Tibial artery (tissue), 4 donors: ENCODE results near the gene PAXX.
A peak's percentile ranks its signal among the peaks of the same experiment; 100 is the strongest.
"Not testable (repeated sequence)": the region's sequence is repeated elsewhere in the genome, so short reads cannot be mapped to it uniquely, and the experiment has no call there.

Experiments
- DNase-seq, 2 donors: peaks; one replicate each; pipeline ENCODE4 v3.0.0-alpha.2; 2019
- H3K27ac ChIP-seq, 2 donors: fragments of 200-600 bp; sonication (generic) in 1 of 2; 1 replicate in 1 of 2; 2 replicates in 1 of 2; pipeline ENCODE4 v1.5.1; 2018 to 2019; ENCODE audit warnings: mild to moderate bottlenecking in 1 of 2
- H3K27me3 ChIP-seq, 2 donors: fragments of 200-600 bp; sonication (generic) in 1 of 2; one replicate each; pipeline versions ENCODE4 v1.5.1 to v1.6.0; 2016 to 2019
- H3K36me3 ChIP-seq, 3 donors: fragments of 200-600 bp; sonication (generic) in 2 of 3; one replicate each; pipeline ENCODE4 v1.5.1; 2016 to 2019; ENCODE audit warnings: mild to moderate bottlenecking in 2 of 3
- H3K4me1 ChIP-seq, 4 donors: fragments of 200-600 bp; sonication (generic) in 2 of 4; 1 replicate in 3 of 4; 2 replicates in 1 of 4; pipeline ENCODE4 v1.5.1; 2016 to 2019
- H3K4me3 ChIP-seq, 2 donors: fragments of 200-600 bp; sonication (generic) in 1 of 2; 1 replicate in 1 of 2; 2 replicates in 1 of 2; pipeline ENCODE4 v1.5.1; 2018 to 2019; ENCODE audit warnings: mild to moderate bottlenecking in 2 of 2
- H3K9me3 ChIP-seq, 3 donors: fragments of 200-600 bp; sonication (generic) in 1 of 3; one replicate each; pipeline ENCODE4 v1.5.1; 2016 to 2019
- CTCF ChIP-seq, 2 experiments: fragments of 200-600 bp in 1 of 2; fragments of 450-650 bp in 1 of 2; IDR thresholded peaks; one replicate each; pipeline ENCODE4 v1.5.1; 2017 to 2019; ENCODE audit warnings: antibody characterized with exemption in 2 of 2, mild to moderate bottlenecking in 1 of 2, moderate library complexity in 1 of 2
- intact Hi-C: fragments of 100-400 bp; cut with DNase I; formaldehyde crosslinking; loops from one replicate; pipeline ENCODE4 v1.15.0; 2023; ENCODE audit warnings: low total_unique reads

Gene PAXX

GRCh38 chr9:137004285-137004684 is 12.1 kb downstream of the PAXX start:
- H3K9me3 ChIP-seq, H3K27ac ChIP-seq, H3K4me3 ChIP-seq, H3K27me3 ChIP-seq, DNase-seq, H3K4me1 ChIP-seq, intact Hi-C loops: not testable (repeated sequence)
- H3K36me3 ChIP-seq: peaks cover 0 to 23% (median 18%) of the 10 kb centered on the region in 3 donors
- peak; percentile 11 to 23 for TF ChIP-seq CTCF (IDR thresholded peaks at IDR 0.05)

DNA sequence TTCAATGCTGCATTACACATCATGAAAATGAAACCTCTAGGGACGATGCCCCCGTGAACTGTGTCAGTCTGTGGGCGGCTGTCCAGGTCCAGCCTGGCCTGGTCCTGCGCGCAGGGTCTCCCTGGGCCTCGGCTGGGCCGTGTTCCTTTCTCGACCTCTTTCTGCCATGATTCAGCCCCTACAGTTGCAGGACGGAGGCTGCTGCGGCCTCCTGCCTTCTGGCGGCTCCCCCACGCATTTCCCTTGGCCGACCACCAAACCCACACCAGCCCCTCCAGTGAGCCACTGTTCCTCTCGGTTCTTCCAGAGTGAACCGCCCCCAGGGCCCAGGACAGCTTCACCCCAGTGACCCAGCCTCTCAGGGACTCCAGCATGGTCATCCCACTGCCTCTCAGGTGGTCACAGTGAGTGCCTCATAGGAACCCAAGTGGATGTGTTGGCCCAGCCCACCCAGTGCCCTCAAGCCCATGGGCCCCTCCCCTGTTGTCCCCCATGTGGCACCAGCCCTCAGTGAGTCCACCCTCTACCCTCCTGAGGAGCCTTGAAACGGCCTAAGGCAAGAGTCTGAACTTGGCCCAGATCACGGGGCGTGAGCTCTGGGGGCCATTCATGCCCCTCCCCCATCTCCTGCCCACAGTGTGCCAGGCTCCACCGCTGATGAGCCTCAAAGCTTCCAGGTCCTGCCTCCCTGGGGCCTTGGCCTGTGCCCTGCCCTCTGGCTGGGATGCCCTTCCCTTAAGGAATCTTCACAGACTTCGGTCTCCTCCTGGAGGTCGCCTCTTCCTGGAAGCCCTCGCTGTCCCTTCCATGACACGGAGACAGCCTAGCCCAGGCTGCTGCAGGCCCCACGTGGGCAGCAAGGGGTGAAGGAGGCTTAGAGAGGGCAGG is 14.1 kb downstream of the PAXX start:
- intact Hi-C loops: no loop called here
- no peak for TF ChIP-seq CTCF (IDR thresholded peaks at IDR 0.05)
- no peaks in the 10 kb centered on the region for H3K4me1 ChIP-seq
- no peak for DNase-seq
- H3K27ac ChIP-seq: no peak overlapping the region
- H3K4me3 ChIP-seq: no peak overlapping the region
- no peaks in the 10 kb centered on the region for H3K9me3 ChIP-seq
- H3K27me3 ChIP-seq: no peaks in the 10 kb centered on the region
- H3K36me3 ChIP-seq: peaks cover 0 to 44% (median 33%) of the 10 kb centered on the region in 3 donors

GRCh38 chr9:137007108-137007815 is 15.0 kb downstream of the PAXX start:
- DNase-seq: no peak
- no peak overlapping the region for H3K27ac ChIP-seq
- no peak for TF ChIP-seq CTCF (IDR thresholded peaks at IDR 0.05)
- intact Hi-C loops: no loop called here
- H3K4me1 ChIP-seq: no peaks in the 10 kb centered on the region
- no peak overlapping the region for H3K4me3 ChIP-seq
- H3K27me3 ChIP-seq: no peaks in the 10 kb centered on the region
- no peaks in the 10 kb centered on the region for H3K9me3 ChIP-seq
- H3K36me3 ChIP-seq: peaks cover under 1 to 53% (median 42%) of the 10 kb centered on the region in 3 donors

DNA sequence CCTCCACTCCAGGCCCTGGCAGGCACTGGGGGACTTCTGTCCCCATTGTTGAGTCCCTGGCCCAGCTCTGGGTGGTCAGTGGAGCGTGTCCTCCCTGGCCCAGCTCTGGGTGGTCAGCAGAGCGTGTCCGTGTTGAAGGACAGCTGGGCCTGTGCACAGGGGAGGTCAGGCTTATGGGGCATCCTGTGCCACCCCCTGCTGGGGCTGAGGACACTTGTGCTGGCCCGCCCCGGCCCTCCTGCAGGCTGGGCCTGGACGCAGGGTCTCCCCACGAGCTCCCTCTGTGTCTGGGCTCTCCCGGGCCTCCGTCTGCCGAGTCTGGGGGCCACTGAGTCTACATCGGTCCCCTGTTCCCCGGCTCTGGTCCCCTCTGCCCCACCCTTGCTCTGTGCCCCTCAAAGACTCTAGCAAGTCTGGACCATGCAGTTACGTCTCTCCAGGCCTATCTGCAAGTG is 15.6 kb downstream of the PAXX start:
- Histone ChIP-seq H3K4me1 (no peaks in the 10 kb centered on the region), H3K9me3 (no peaks in the 10 kb centered on the region), H3K36me3 (peaks cover 6 to 59% (median 48%) of the 10 kb centered on the region in 3 donors), H3K27ac (no peak overlapping the region), H3K4me3 (no peak overlapping the region), H3K27me3 (no peaks in the 10 kb centered on the region)
- DNase-seq: no peak
- intact Hi-C loops: no loop called here
- no peak for TF ChIP-seq CTCF (IDR thresholded peaks at IDR 0.05)

- intact Hi-C loops: no loop called here
- Histone ChIP-seq H3K4me3 (no peak overlapping the region), H3K36me3 (peaks cover 7 to 64% (median 53%) of the 10 kb centered on the region in 3 donors), H3K27ac (no peak overlapping the region), H3K4me1 (no peaks in the 10 kb centered on the region), H3K27me3 (no peaks in the 10 kb centered on the region), H3K9me3 (no peaks in the 10 kb centered on the region)
- no peak for TF ChIP-seq CTCF (IDR thresholded peaks at IDR 0.05)
- DNase-seq: no peak
Observed at GRCh38 chr9:137008312-137008711, 16.1 kb downstream of the PAXX start.
